ENCODE results near the gene RDH11. TPM values are rescaled to one million over a fixed set of nuclear protein-coding genes. Genes with fewer than 3 reads are reported as not detected.
A peak's percentile ranks its signal among the peaks of the same experiment; 100 is the strongest.

RDH11 gene
- total RNA-seq, 1 experiment from 2014 or later = 45.1 TPM

DNA sequence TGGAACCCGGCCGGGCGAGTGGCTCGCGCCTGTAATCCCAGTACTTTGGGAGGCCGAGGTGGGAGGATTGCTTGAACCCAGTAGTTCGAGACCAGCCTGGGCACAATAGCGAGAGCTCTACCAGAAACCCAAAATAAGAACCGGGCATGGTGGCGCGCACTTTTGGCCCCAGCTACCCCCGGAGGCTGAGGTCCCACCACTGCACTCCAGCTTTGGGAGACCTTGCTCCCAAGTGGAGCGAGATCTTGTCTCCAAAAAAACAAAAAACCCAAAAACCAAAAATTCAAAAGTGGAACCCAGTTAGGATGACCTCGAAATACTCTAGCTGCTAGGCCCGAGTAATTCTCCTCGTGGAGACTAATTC, 20.4 kb downstream of the RDH11 start:
- Histone ChIP-seq H3K27me3 (ENCODE audit: control insufficient read depth, insufficient read depth, low read length) (no peaks in the 10 kb centered on the region), H3K36me3 (ENCODE audit: control insufficient read depth, insufficient read depth, low read length) (no peaks in the 10 kb centered on the region; the same call in 1 of the 2 replicates), H3K4me3 (ENCODE audit: low read depth in 2 of 2, low read length in 2 of 2) (peak overlapping the region; percentile 79 to 84), H3K9me3 (ENCODE audit: control insufficient read depth, insufficient read depth, low read depth, low read length) (no peaks in the 10 kb centered on the region), H3K4me1 (ENCODE audit: control insufficient read depth, insufficient read depth, low read length) (peaks cover 7% of the 10 kb centered on the region), H3K27ac (ENCODE audit: low read length) (peak overlapping the region; percentile 79)
- CTCF ChIA-PET = no interaction called here
- POLR2A ChIA-PET = no interaction called here
- DNase-seq (ENCODE audit: low read depth, low spot score) (no peak), ATAC-seq (no peak)
- TF ChIP-seq TCF7L2 (IDR thresholded peaks at IDR 0.05; ENCODE audit: low read depth, low read length) = no peak
- TF ChIP-seq, protein P1, sequence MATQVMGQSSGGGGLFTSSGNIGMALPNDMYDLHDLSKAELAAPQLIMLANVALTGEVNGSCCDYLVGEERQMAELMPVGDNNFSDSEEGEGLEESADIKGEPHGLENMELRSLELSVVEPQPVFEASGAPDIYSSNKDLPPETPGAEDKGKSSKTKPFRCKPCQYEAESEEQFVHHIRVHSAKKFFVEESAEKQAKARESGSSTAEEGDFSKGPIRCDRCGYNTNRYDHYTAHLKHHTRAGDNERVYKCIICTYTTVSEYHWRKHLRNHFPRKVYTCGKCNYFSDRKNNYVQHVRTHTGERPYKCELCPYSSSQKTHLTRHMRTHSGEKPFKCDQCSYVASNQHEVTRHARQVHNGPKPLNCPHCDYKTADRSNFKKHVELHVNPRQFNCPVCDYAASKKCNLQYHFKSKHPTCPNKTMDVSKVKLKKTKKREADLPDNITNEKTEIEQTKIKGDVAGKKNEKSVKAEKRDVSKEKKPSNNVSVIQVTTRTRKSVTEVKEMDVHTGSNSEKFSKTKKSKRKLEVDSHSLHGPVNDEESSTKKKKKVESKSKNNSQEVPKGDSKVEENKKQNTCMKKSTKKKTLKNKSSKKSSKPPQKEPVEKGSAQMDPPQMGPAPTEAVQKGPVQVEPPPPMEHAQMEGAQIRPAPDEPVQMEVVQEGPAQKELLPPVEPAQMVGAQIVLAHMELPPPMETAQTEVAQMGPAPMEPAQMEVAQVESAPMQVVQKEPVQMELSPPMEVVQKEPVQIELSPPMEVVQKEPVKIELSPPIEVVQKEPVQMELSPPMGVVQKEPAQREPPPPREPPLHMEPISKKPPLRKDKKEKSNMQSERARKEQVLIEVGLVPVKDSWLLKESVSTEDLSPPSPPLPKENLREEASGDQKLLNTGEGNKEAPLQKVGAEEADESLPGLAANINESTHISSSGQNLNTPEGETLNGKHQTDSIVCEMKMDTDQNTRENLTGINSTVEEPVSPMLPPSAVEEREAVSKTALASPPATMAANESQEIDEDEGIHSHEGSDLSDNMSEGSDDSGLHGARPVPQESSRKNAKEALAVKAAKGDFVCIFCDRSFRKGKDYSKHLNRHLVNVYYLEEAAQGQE (IDR thresholded peaks at IDR 0.05; ENCODE audit: insufficient read depth in 1 of 2, low read depth in 2 of 2, low read length in 1 of 2) = no peak
- TF ChIP-seq SIN3A (IDR thresholded peaks at IDR 0.05; ENCODE audit: borderline replicate concordance, insufficient read depth, low read depth, low read length) = no peak
- TF ChIP-seq, protein P2, sequence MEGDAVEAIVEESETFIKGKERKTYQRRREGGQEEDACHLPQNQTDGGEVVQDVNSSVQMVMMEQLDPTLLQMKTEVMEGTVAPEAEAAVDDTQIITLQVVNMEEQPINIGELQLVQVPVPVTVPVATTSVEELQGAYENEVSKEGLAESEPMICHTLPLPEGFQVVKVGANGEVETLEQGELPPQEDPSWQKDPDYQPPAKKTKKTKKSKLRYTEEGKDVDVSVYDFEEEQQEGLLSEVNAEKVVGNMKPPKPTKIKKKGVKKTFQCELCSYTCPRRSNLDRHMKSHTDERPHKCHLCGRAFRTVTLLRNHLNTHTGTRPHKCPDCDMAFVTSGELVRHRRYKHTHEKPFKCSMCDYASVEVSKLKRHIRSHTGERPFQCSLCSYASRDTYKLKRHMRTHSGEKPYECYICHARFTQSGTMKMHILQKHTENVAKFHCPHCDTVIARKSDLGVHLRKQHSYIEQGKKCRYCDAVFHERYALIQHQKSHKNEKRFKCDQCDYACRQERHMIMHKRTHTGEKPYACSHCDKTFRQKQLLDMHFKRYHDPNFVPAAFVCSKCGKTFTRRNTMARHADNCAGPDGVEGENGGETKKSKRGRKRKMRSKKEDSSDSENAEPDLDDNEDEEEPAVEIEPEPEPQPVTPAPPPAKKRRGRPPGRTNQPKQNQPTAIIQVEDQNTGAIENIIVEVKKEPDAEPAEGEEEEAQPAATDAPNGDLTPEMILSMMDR (IDR thresholded peaks at IDR 0.05) = no peak; the same call in 1 of the 2 replicates
- TF ChIP-seq POLR2AphosphoS5 (IDR thresholded peaks at IDR 0.05; ENCODE audit: low read depth, low read length) = no peak
- intact Hi-C loops (cut with micrococcal nuclease; ENCODE audit: unreplicated experiment) = no loop called here
- BruUV-seq (replicated peaks) = no TSS peak
- in situ Hi-C loops (cut with HindIII; ENCODE audit: low pct_unique_long_range_greater_than_20kb, low sequenced_read_pairs) = no loop called here

DNA sequence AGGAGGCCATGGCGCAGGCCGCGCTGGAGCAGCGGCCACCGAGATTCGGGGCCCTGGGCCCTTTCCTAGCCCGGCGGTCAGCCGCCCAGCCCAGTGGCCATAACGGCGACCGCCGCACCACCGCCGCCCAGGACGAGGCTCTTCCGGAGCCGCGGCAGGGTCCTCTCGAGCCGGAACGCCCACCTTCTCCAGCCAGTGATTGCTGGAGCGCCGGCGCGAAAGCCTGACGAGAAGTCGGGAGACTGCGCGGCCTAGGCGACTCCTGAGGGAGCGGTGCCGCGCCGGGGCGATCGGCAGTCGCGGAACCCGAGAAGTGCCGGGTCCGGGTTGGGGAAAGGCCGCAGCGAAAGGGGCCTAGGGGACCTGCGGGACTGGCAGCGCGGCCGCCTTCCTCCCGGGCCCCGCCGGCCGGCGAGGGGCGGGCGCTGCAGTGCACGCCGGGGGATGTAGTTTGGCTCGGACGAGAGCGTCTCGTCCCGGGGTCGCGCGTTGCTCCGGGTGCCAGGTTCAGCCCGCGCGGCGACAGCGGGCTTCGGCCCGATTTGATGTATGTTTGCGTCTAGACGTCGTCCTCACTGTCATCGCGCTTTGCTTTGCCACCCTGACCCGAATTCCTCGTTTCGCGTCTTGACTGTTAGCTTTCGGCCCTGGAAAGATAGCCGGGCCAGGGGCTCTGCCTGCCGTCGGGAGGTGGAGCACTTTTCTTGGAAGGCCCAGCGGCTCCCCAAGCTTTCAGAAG, 20.9 kb downstream of the RDH11 start, which contains the start of gene VTI1B:
Gene VTI1B (minus strand): TSS at position 153 of the 739 bp plus-strand sequence. CDS start 143 bp downstream, at position 10.
- ChIA-PET POLR2A (no interaction called here), CTCF (no interaction called here)
- H3K4me3 ChIP-seq (ENCODE audit: low read depth in 2 of 2, low read length in 2 of 2) = peak within 1 kb of the TSS; percentile 79 to 84
- intact Hi-C loops (cut with micrococcal nuclease; ENCODE audit: unreplicated experiment) = no loop called here
- H3K27ac ChIP-seq (ENCODE audit: low read length) = peak within 1 kb of the TSS; percentile 79
- peaks cover 7% of the 10 kb centered on the region for H3K4me1 ChIP-seq (ENCODE audit: control insufficient read depth, insufficient read depth, low read length)
- in situ Hi-C loops (cut with HindIII; ENCODE audit: low pct_unique_long_range_greater_than_20kb, low sequenced_read_pairs) = no loop called here
- TF ChIP-seq, protein P1 (IDR thresholded peaks at IDR 0.05; ENCODE audit: insufficient read depth in 1 of 2, low read depth in 2 of 2, low read length in 1 of 2) = no peak
- TF ChIP-seq POLR2AphosphoS5 (IDR thresholded peaks at IDR 0.05; ENCODE audit: low read depth, low read length) (peak; percentile 66; the same call in 1 of the 2 replicates), SIN3A (IDR thresholded peaks at IDR 0.05; ENCODE audit: borderline replicate concordance, insufficient read depth, low read depth, low read length) (peak; percentile 65; the same call in 1 of the 2 replicates), TCF7L2 (IDR thresholded peaks at IDR 0.05; ENCODE audit: low read depth, low read length) (no peak)
- TF ChIP-seq, protein P2 (IDR thresholded peaks at IDR 0.05) = 0 out of 2 replicates have a peak, but pooled peaks have one; percentile 12
- no peaks in the 10 kb centered on the region; the same call in 1 of the 2 replicates for H3K36me3 ChIP-seq (ENCODE audit: control insufficient read depth, insufficient read depth, low read length)
- no peaks in the 10 kb centered on the region for H3K27me3 ChIP-seq (ENCODE audit: control insufficient read depth, insufficient read depth, low read length)
- DNase-seq (ENCODE audit: low read depth, low spot score) (no peak), ATAC-seq (peak; percentile 97)
- no TSS peak for BruUV-seq (replicated peaks)
- no peaks in the 10 kb centered on the region for H3K9me3 ChIP-seq (ENCODE audit: control insufficient read depth, insufficient read depth, low read depth, low read length)
